ENCODE measurements around the gene ISG15.
"Not testable (repeated sequence)": the region's sequence is repeated elsewhere in the genome, so short reads cannot be mapped to it uniquely, and the experiment has no call there.

The ISG15 gene

GRCh38 chr1:975365-975764, 37.9 kb upstream of the ISG15 start:
- DNase-seq (ENCODE audit: low spot score): no peak

GRCh38 chr1:975896-976683, 37.2 kb upstream of the ISG15 start:
- peak; percentile 89 for DNase-seq (ENCODE audit: low spot score)

GRCh38 chr1:976791-977190, 36.5 kb upstream of the ISG15 start:
- not testable (repeated sequence) for DNase-seq (ENCODE audit: low spot score)

- no peak for DNase-seq (ENCODE audit: low spot score)
Measured at GRCh38 chr1:978069-978834, 35.0 kb upstream of the ISG15 start.

- no peak for DNase-seq (ENCODE audit: low spot score)
Measured at GRCh38 chr1:978835-979743, 34.2 kb upstream of the ISG15 start.

- no peak for DNase-seq (ENCODE audit: low spot score)
Measured at GRCh38 chr1:979744-980072, 33.6 kb upstream of the ISG15 start.

- no peak for DNase-seq (ENCODE audit: low spot score)
Measured at GRCh38 chr1:980137-980571, 33.1 kb upstream of the ISG15 start.

GRCh38 chr1:980602-981395, 32.5 kb upstream of the ISG15 start:
- DNase-seq (ENCODE audit: low spot score): no peak

GRCh38 chr1:981491-981954, 31.8 kb upstream of the ISG15 start:
- DNase-seq (ENCODE audit: low spot score): no peak

GRCh38 chr1:981955-982558, 31.2 kb upstream of the ISG15 start, which contains the start of gene PERM1:
Gene PERM1, minus strand, starts transcription at chr1:982093. Its CDS starts 1,064 bp downstream, at chr1:981029.
- DNase-seq (ENCODE audit: low spot score): no peak

GRCh38 chr1:982765-983436, 30.4 kb upstream of the ISG15 start:
- DNase-seq (ENCODE audit: low spot score): no peak

GRCh38 chr1:983798-984475, 29.4 kb upstream of the ISG15 start:
- peak; percentile 85 for DNase-seq (ENCODE audit: low spot score)

- DNase-seq (ENCODE audit: low spot score): no peak
Measured at GRCh38 chr1:984476-984814, 28.9 kb upstream of the ISG15 start.

- no peak for DNase-seq (ENCODE audit: low spot score)
Measured at GRCh38 chr1:985126-985525, 28.2 kb upstream of the ISG15 start.

- not testable (repeated sequence) for DNase-seq (ENCODE audit: low spot score)
Measured at GRCh38 chr1:988061-988460, 25.2 kb upstream of the ISG15 start.

- not testable (repeated sequence) for DNase-seq (ENCODE audit: low spot score)
Measured at GRCh38 chr1:991275-991674, 22.0 kb upstream of the ISG15 start.

- DNase-seq (ENCODE audit: low spot score): no peak
Measured at GRCh38 chr1:991895-992294, 21.4 kb upstream of the ISG15 start.

- DNase-seq (ENCODE audit: low spot score): no peak
Measured at GRCh38 chr1:992362-992761, 20.9 kb upstream of the ISG15 start.

- DNase-seq (ENCODE audit: low spot score): no peak
Measured at GRCh38 chr1:993379-993995, 19.8 kb upstream of the ISG15 start.

All from AG20443 (cell line).